Stimulated activated CD8-positive, alpha-beta memory T cell treated with anti-CD3 and anti-CD28 coated beads, Interleukin-4, amount 100 ng/mL, for 48 hours (primary cell): ENCODE results near the gene LRRC71.

Source experiments
- DNase-seq: peaks from one replicate; pipeline ENCODE4 v3.0.0-alpha.2; 2020

Gene LRRC71

DNA sequence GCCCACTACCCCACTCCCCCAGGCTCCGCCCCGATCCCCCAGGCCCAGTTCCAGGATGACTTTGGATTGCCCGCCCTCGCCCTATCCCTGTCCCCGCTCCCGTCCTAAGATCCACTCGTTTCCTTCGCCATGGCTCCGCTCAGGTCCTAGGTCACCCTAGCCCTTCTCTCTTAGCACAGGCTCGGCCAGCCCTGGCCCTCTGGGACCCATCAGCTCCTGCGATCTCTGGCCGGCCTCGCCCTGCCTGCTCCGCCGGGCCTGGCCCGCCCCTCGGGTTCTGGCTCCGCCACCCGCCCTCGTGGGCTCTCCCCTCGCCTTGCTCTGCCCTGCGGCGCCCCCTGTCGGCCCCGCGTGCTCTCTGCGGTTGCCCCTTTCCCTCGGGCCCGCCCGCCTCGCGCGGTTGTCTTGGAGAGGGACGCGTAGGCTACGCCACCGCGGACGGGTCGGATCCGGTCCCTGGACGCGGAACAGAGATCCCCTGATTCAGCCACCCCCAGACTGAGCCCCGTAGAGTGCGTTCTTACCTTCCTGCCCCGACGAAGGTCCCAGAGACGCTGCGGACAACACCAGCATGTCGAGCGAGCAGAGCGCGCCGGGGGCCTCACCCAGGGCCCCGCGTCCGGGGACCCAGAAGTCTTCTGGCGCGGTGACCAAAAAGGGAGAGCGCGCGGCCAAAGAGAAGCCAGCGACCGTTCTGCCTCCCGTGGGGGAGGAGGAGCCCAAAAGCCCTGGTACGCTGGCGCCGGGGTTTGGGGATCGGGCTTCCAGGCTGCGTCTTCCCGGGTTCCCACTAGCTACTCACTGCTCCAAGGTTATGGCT, at the start of gene LRRC71:
Gene LRRC71, plus strand, starts transcription at position 400 of the 820 bp plus-strand sequence. Its CDS starts 172 bp downstream, at position 572.
- DNase-seq, result peak; percentile 90

DNA sequence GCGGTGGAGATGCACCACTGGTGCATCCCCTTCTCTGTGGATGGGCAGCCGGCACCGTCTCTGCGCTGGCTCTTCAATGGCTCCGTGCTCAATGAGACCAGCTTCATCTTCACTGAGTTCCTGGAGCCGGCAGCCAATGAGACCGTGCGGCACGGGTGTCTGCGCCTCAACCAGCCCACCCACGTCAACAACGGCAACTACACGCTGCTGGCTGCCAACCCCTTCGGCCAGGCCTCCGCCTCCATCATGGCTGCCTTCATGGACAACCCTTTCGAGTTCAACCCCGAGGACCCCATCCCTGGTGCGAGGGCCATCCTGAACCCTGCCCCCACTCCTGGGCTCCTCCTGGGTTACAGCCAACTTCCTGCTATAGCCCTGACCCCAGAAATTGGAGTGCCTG, 46.8 kb upstream of the LRRC71 start:
- no peak for DNase-seq

DNA sequence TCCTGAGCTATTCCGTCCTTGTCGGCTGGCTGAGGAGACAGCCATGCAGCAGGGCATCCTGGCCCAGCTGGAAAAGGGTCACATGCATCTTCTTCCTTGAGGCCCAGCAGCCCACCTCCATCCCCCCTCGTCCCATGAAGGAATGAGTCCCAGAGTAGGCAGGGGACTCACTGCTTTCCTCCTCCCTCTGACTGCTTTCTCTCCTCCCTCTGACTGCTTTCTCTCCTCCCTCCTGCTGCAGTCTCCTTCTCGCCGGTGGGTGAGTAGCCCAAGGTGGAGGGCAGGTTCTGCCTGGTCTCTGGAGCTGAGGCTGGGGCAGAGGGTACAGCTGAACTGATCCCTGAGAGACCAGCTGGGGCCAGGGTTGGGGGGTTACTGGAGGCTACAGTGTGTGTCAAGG, 46.3 kb upstream of the LRRC71 start:
- DNase-seq, result no peak

GRCh38 chr1:156874572-156875340, 45.7 kb upstream of the LRRC71 start:
- no peak for DNase-seq

DNA sequence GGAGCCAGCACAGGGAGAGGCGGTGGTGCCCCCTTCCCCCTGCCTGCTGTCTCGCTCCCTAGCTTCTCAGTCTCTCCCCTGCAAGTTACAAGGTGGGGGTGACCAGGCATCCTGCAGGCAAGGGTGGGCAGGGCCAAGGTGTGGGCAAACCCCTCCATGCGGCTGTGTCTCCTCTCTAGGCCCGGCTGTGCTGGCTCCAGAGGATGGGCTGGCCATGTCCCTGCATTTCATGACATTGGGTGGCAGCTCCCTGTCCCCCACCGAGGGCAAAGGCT, 45.2 kb upstream of the LRRC71 start:
- DNase-seq, result no peak

GRCh38 chr1:156876281-156876680, 44.2 kb upstream of the LRRC71 start:
- DNase-seq, result no peak

GRCh38 chr1:156877433-156878170, 42.8 kb upstream of the LRRC71 start:
- no peak for DNase-seq

DNA sequence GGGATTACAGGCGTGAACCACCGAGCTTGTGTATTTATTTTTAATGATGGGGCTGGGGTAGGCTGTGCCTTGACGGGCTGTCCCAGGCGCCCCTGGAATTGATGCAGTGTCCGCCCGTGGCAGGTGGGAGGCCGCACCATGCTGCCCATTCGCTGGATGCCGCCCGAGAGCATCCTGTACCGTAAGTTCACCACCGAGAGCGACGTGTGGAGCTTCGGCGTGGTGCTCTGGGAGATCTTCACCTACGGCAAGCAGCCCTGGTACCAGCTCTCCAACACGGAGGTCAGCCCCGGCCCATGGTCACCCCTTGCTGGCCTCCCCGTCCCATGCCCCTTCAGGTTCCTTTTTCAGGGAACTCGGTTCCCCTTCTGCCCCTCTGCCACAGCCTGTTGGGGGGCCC, 40.6 kb upstream of the LRRC71 start:
- no peak for DNase-seq

- DNase-seq, result no peak
Observed at GRCh38 chr1:156880473-156880872, 40.0 kb upstream of the LRRC71 start.

- no peak for DNase-seq
Observed at GRCh38 chr1:156881101-156881500, 39.3 kb upstream of the LRRC71 start.

DNA sequence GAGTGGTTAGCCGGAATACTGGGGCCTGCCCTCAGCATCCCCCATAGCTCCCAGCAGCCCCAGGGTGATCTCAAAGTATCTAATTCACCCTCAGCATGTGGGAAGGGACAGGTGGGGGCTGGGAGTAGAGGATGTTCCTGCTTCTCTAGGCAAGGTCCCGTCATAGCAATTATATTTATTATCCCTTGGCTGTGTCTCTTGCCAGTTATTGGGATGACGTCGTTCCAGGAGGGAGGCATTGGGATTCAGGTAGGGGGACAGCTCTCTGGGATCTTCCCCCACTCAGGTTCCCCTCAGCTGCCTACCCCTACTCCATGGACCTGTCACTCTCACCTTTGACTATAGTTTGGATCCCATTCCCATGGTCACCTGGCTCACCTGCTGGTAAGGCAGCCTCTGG, 38.8 kb upstream of the LRRC71 start:
- DNase-seq, result no peak

DNA sequence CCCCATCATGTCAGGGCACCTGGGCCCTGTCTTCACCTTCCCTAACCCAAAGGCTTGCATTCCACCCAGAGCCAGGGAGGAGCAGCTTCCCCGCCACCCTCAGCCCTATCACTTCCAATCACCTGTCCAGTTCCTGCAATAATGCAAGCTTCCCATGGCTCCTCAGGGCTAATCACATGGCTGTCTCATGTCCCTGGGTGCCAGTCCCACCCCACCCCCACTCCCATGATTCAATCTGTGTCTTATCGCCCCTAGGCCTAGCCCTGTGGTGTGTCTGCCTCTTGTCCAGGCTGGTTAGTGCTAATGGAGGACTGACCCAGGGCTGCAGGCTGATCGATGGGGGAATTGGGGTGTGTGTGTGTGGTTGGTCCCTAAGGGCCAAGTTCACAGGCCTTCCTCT, 37.9 kb upstream of the LRRC71 start:
- DNase-seq, result no peak

DNA sequence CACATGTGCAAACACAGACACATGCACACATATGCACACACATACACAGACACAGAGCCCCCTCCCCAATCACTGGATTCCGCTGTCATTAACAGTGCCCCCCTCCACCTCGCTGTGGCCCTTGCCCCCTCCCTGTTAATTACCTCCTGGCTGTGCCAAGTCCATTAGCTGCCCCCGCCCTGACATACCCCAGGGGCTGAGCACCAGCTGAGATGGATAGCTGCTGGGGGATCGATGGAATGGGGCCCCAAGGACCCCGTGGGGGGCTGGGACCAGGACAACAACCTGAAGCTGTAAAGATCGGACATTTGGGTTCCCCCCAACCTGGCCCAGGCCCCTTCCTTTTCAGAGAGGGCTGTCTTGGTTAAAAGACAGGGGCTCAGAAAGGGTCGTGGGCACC, 36.5 kb upstream of the LRRC71 start:
- DNase-seq, result no peak

GRCh38 chr1:156884560-156885184, 35.8 kb upstream of the LRRC71 start:
- no peak for DNase-seq

DNA sequence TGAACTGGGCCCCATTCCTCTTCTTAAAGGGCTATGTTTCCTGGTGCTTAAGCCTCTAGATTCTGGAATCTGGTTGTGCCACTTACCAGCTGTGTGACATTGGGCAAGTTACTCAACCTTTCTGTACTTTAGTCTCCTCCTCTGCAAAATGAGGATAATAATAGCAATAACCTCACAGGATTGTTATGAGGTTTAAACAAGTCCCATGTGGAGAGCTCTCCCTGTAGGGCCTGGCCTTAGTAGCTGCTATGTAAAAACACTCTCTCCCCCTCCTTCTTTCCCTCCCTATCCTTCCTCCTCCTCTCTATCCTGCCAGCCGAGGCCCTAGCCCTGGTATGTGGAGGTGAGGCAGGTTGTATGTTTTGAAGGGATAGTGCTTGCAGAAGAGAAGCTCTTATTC, 35.1 kb upstream of the LRRC71 start:
- no peak for DNase-seq

GRCh38 chr1:156885880-156886355, 34.5 kb upstream of the LRRC71 start:
- DNase-seq, result no peak

- no peak for DNase-seq
Observed at GRCh38 chr1:156886583-156887281, 33.7 kb upstream of the LRRC71 start.

- no peak for DNase-seq
Observed at GRCh38 chr1:156887317-156887716, 33.1 kb upstream of the LRRC71 start.

- no peak for DNase-seq
Observed at GRCh38 chr1:156887734-156888133, 32.7 kb upstream of the LRRC71 start.

DNA sequence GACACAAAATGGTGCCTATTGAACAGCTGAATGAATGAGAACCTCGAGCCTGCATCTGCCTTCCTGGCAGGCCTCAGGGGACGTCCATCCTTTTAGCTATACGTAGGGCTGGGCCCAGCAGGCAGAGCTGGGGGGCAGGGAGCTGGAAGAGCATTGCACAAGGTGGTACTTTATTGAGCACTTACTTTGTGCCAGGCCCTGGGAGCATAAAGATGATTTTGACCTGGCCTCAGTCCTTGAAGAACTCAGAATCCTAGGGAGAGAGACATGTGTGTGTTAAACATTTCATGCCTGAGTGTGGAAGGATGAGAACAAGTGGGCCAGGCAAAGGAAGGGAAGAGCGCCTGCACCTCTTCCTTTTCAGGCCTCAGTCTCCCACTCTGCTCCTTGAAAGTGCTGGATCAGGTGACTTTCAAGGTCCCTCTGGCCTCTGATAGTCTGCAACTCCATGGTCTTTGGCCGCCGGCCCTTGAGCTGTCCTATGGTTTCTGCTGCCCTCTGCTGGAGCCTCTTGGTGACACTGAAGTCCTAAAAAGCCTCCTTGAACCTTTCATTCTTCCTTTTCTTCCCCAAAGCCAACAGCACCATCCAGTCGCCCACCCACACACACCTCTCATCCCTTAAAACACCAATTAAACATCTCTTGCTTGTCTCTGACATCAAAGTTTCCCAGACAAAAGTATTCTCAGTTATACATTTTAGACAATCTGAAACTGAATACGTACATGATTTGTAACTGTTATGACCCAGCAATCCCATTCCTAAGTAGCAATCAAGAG, 30.4 kb upstream of the LRRC71 start:
- peak; percentile 84 for DNase-seq

- peak; percentile 97 for DNase-seq
Observed at GRCh38 chr1:156892190-156893047, 28.0 kb upstream of the LRRC71 start.
